ENCODE data around the gene PATJ. TPM values are rescaled to one million over a fixed set of nuclear protein-coding genes. Genes with fewer than 3 reads are reported as not detected.
"Not testable (repeated sequence)": the region's sequence is repeated elsewhere in the genome, so short reads cannot be mapped to it uniquely, and the experiment has no call there.

The PATJ gene
- polyA plus RNA-seq, 2 donors: 17.2 to 28.6 TPM

DNA sequence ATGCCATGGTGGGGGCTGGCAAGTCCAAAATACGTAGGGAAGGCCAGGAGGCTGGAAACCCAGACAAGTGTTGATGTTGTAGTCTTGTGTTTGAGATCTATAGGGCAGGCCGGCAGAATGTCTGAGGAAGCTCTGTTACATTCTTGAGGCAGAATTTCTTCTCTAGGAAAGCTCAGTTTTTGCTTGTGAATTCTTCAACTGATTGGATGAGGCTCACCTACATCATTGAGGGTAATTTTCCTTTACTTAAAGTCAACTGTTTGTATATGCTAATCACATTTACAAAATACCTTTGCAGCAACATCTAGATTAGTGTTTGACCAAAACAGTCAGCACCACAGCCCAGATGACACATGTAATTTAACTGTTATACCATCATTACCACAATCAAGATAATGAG is 37.0 kb downstream of the PATJ start:
- H3K27ac ChIP-seq (ENCODE audit: low read depth in 2 of 2, low read length in 1 of 2): no peak overlapping the region
- no peaks in the 10 kb centered on the region for H3K4me1 ChIP-seq (ENCODE audit: control insufficient read depth in 2 of 2, insufficient read depth in 2 of 2, low read length in 1 of 2)
- no peaks in the 10 kb centered on the region for H3K9me3 ChIP-seq (ENCODE audit: control insufficient read depth in 2 of 2, insufficient read depth in 1 of 2, low read depth in 1 of 2, low read length in 1 of 2)
- WGBS, 2 donors: 87 to 96% methylated on average over 2 of the region's 2 CpGs
- H3K27me3 ChIP-seq (ENCODE audit: control insufficient read depth in 1 of 2, insufficient read depth in 2 of 2, low read length in 2 of 2): no peaks in the 10 kb centered on the region
- peaks cover 0 to 2% of the 10 kb centered on the region in 2 donors for H3K36me3 ChIP-seq (ENCODE audit: control insufficient read depth in 2 of 2, insufficient read depth in 2 of 2, low read length in 1 of 2)
- H3K4me3 ChIP-seq (ENCODE audit: low read depth in 1 of 2, low read length in 2 of 2): no peak overlapping the region

DNA sequence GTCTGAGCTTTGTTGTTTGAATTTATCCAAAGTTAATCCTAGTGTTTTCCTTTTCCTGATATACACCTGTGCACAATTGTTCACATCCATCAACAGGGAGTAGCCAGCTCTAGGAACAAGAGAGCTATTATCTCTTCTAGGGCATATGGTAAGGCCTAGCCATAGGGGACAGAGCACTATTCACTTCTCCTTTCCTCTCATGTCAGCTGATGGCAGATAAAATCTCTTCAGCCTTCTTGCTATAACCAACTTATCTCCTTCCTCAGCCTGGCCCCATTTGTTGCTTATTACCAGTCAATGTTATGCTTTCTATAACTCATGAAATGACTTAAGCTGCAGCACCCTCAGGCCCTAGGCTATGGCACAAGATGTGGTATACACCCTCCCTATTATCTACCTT is 38.9 kb downstream of the PATJ start:
- H3K4me3 ChIP-seq (ENCODE audit: low read depth in 1 of 2, low read length in 2 of 2): no peak overlapping the region
- H3K36me3 ChIP-seq (ENCODE audit: control insufficient read depth in 2 of 2, insufficient read depth in 2 of 2, low read length in 1 of 2): peaks cover 0 to 2% of the 10 kb centered on the region in 2 donors
- H3K27me3 ChIP-seq (ENCODE audit: control insufficient read depth in 1 of 2, insufficient read depth in 2 of 2, low read length in 2 of 2): no peaks in the 10 kb centered on the region
- H3K27ac ChIP-seq (ENCODE audit: low read depth in 2 of 2, low read length in 1 of 2): no peak overlapping the region
- H3K9me3 ChIP-seq (ENCODE audit: control insufficient read depth in 2 of 2, insufficient read depth in 1 of 2, low read depth in 1 of 2, low read length in 1 of 2): no peaks in the 10 kb centered on the region
- no peaks in the 10 kb centered on the region for H3K4me1 ChIP-seq (ENCODE audit: control insufficient read depth in 2 of 2, insufficient read depth in 2 of 2, low read length in 1 of 2)

DNA sequence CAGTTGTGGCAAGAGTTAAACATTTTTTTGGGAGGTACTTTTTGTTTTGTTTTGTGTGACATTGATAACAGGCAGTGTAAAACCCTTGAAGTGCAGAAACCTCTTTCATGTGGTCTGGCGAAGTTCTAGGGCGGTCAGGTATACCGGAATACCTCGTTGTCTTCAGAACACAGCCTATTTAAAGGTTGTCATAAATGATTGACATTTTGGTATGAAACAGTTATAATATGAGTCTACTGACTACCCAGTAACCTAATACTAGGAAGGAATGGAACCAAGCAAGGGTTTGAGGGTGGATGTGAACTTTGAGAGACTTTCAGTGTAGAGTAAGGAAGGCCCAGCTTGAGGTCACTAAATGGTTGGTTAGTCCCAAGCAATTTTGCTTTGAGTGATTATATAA is 40.5 kb downstream of the PATJ start:
- Histone ChIP-seq H3K4me3 (ENCODE audit: low read depth in 1 of 2, low read length in 2 of 2) (no peak overlapping the region), H3K4me1 (ENCODE audit: control insufficient read depth in 2 of 2, insufficient read depth in 2 of 2, low read length in 1 of 2) (no peaks in the 10 kb centered on the region), H3K36me3 (ENCODE audit: control insufficient read depth in 2 of 2, insufficient read depth in 2 of 2, low read length in 1 of 2) (peaks cover 0 to 4% of the 10 kb centered on the region in 2 donors), H3K27me3 (ENCODE audit: control insufficient read depth in 1 of 2, insufficient read depth in 2 of 2, low read length in 2 of 2) (no peaks in the 10 kb centered on the region), H3K9me3 (ENCODE audit: control insufficient read depth in 2 of 2, insufficient read depth in 1 of 2, low read depth in 1 of 2, low read length in 1 of 2) (no peaks in the 10 kb centered on the region), H3K27ac (ENCODE audit: low read depth in 2 of 2, low read length in 1 of 2) (no peak overlapping the region)
- 71 to 83% methylated on average over 4 of the region's 4 CpGs for WGBS, 2 donors

- no peaks in the 10 kb centered on the region for H3K27me3 ChIP-seq (ENCODE audit: control insufficient read depth in 1 of 2, insufficient read depth in 2 of 2, low read length in 2 of 2)
- H3K36me3 ChIP-seq (ENCODE audit: control insufficient read depth in 2 of 2, insufficient read depth in 2 of 2, low read length in 1 of 2): peaks cover 0 to 4% of the 10 kb centered on the region in 2 donors
- no peak overlapping the region for H3K27ac ChIP-seq (ENCODE audit: low read depth in 2 of 2, low read length in 1 of 2)
- no peaks in the 10 kb centered on the region for H3K4me1 ChIP-seq (ENCODE audit: control insufficient read depth in 2 of 2, insufficient read depth in 2 of 2, low read length in 1 of 2)
- no peak overlapping the region for H3K4me3 ChIP-seq (ENCODE audit: low read depth in 1 of 2, low read length in 2 of 2)
- no peaks in the 10 kb centered on the region for H3K9me3 ChIP-seq (ENCODE audit: control insufficient read depth in 2 of 2, insufficient read depth in 1 of 2, low read depth in 1 of 2, low read length in 1 of 2)
- 93 to 100% methylated on average over 2 of the region's 2 CpGs for WGBS, 2 donors
These were observed 42.4 kb downstream of the PATJ start for GRCh38 chr1:61784726-61785125.

DNA sequence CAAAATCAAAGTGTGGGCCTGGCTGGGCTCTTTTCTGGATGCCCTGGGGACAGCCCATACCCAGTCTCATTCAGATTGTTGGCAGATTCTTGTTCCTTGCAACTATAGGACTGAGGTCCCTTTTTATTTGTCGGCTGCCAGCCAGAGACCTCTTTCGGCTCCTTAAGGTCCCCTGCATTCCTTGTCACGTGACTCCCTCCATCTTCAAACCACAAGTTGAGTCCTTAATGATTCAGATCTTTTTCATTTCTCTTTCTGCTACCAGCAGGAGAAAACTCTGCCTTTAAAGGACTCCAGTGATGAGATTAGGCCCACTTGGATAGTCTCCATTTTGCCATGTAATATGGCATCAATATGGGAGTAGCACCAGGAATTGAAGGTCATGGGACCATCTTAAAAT is 48.6 kb downstream of the PATJ start:
- Histone ChIP-seq H3K4me3 (ENCODE audit: low read depth in 1 of 2, low read length in 2 of 2) (no peak overlapping the region), H3K9me3 (ENCODE audit: control insufficient read depth in 2 of 2, insufficient read depth in 1 of 2, low read depth in 1 of 2, low read length in 1 of 2) (no peaks in the 10 kb centered on the region), H3K36me3 (ENCODE audit: control insufficient read depth in 2 of 2, insufficient read depth in 2 of 2, low read length in 1 of 2) (peaks cover 0 to 4% of the 10 kb centered on the region in 2 donors), H3K4me1 (ENCODE audit: control insufficient read depth in 2 of 2, insufficient read depth in 2 of 2, low read length in 1 of 2) (no peaks in the 10 kb centered on the region), H3K27ac (ENCODE audit: low read depth in 2 of 2, low read length in 1 of 2) (no peak overlapping the region), H3K27me3 (ENCODE audit: control insufficient read depth in 1 of 2, insufficient read depth in 2 of 2, low read length in 2 of 2) (no peaks in the 10 kb centered on the region)
- 92 to 95% methylated on average over 3 of the region's 3 CpGs for WGBS, 2 donors

DNA sequence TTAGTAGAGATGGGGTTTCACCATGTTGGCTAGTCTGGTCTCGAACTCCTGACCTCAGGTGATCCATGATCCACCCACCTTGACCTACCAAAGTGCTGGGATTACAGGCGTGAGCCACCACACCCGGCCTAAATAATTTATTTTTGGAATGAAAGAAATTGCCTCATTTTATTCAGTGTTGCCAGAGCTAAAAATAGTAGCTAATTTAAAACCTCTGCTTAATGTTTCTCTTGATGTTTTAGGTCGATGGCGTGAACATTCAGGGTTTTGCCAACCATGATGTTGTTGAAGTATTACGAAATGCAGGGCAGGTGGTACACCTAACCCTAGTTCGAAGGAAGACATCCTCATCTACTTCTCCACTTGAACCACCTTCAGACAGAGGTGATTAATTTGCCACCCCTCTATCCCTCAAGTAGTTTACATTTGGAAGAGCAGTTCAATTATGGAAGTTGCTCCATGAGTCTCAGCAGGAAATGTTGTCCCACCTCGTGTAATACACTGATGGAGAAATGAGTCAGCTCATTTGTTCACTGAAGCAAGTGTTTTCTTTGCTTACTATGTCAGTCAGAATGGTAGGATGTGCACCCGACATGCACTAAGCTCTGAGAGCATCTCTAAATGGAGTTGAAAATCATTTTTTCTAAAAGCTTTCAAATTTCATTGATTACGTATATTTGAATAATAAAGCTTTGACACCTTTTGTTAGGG is 54.9 kb downstream of the PATJ start:
- Histone ChIP-seq H3K36me3 (ENCODE audit: control insufficient read depth in 2 of 2, insufficient read depth in 2 of 2, low read length in 1 of 2) (peaks cover 7 to 9% of the 10 kb centered on the region in 2 donors), H3K27me3 (ENCODE audit: control insufficient read depth in 1 of 2, insufficient read depth in 2 of 2, low read length in 2 of 2) (no peaks in the 10 kb centered on the region), H3K4me3 (ENCODE audit: low read depth in 1 of 2, low read length in 2 of 2) (no peak overlapping the region), H3K4me1 (ENCODE audit: control insufficient read depth in 2 of 2, insufficient read depth in 2 of 2, low read length in 1 of 2) (no peaks in the 10 kb centered on the region), H3K27ac (ENCODE audit: low read depth in 2 of 2, low read length in 1 of 2) (no peak overlapping the region), H3K9me3 (ENCODE audit: control insufficient read depth in 2 of 2, insufficient read depth in 1 of 2, low read depth in 1 of 2, low read length in 1 of 2) (no peaks in the 10 kb centered on the region)
- 81 to 86% methylated on average over 10 of the region's 10 CpGs for WGBS, 2 donors

DNA sequence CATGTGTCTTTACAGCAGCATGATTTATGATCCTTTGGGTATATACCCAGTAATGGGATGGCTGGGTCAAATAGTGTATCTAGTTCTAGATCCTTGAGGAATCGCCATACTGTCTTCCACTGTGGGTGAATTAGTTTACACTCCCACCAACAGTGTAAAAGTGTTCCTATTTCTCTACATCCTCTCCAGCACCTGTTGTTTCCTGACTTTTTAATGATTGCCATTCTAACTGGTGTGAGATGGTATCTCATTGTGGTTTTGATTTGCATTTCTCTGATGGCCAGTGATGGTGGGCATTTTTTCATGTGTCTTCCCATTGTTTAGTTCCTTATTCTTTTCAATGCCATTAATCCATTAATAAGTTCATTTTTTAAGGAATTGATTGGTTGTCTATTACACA is 58.8 kb downstream of the PATJ start:
- H3K27me3 ChIP-seq (ENCODE audit: control insufficient read depth in 1 of 2, insufficient read depth in 2 of 2, low read length in 2 of 2); H3K4me1 ChIP-seq (ENCODE audit: control insufficient read depth in 2 of 2, insufficient read depth in 2 of 2, low read length in 1 of 2); H3K36me3 ChIP-seq (ENCODE audit: control insufficient read depth in 2 of 2, insufficient read depth in 2 of 2, low read length in 1 of 2); H3K27ac ChIP-seq (ENCODE audit: low read depth in 2 of 2, low read length in 1 of 2); H3K4me3 ChIP-seq (ENCODE audit: low read depth in 1 of 2, low read length in 2 of 2); H3K9me3 ChIP-seq (ENCODE audit: control insufficient read depth in 2 of 2, insufficient read depth in 1 of 2, low read depth in 1 of 2, low read length in 1 of 2): not testable (repeated sequence)
- WGBS, 2 donors: 89 to 100% methylated on average over 1 of the region's 1 CpG

GRCh38 chr1:61807606-61808140 is 65.4 kb downstream of the PATJ start:
- no peaks in the 10 kb centered on the region for H3K27me3 ChIP-seq (ENCODE audit: control insufficient read depth in 1 of 2, insufficient read depth in 2 of 2, low read length in 2 of 2)
- no peak overlapping the region for H3K4me3 ChIP-seq (ENCODE audit: low read depth in 1 of 2, low read length in 2 of 2)
- 78 to 84% methylated on average over 4 of the region's 4 CpGs for WGBS, 2 donors
- no peak overlapping the region for H3K27ac ChIP-seq (ENCODE audit: low read depth in 2 of 2, low read length in 1 of 2)
- peaks cover 0 to 4% of the 10 kb centered on the region in 2 donors for H3K36me3 ChIP-seq (ENCODE audit: control insufficient read depth in 2 of 2, insufficient read depth in 2 of 2, low read length in 1 of 2)
- no peaks in the 10 kb centered on the region for H3K9me3 ChIP-seq (ENCODE audit: control insufficient read depth in 2 of 2, insufficient read depth in 1 of 2, low read depth in 1 of 2, low read length in 1 of 2)
- no peaks in the 10 kb centered on the region for H3K4me1 ChIP-seq (ENCODE audit: control insufficient read depth in 2 of 2, insufficient read depth in 2 of 2, low read length in 1 of 2)

DNA sequence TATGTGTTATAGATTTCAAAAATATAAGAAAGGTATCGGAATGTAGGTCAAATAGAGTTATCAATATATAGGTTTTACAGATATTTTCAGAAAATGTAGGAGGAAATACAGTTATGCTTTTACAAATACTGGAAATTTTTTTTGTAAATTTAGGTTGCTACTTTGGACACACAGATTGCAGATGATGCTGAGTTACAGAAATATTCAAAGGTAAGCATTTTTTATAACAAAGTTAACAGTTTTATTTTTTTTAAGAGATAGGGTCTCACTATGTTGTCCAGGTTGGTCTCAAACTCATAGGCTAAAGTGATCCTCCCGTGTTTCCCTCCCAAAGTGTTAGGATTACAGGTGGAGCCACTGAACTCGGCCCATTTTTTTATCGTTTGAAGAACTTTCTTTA is 66.0 kb downstream of the PATJ start:
- no peaks in the 10 kb centered on the region for H3K27me3 ChIP-seq (ENCODE audit: control insufficient read depth in 1 of 2, insufficient read depth in 2 of 2, low read length in 2 of 2)
- H3K27ac ChIP-seq (ENCODE audit: low read depth in 2 of 2, low read length in 1 of 2): no peak overlapping the region
- no peak overlapping the region for H3K4me3 ChIP-seq (ENCODE audit: low read depth in 1 of 2, low read length in 2 of 2)
- peaks cover 0 to 3% of the 10 kb centered on the region in 2 donors for H3K36me3 ChIP-seq (ENCODE audit: control insufficient read depth in 2 of 2, insufficient read depth in 2 of 2, low read length in 1 of 2)
- 93 to 95% methylated on average over 4 of the region's 4 CpGs for WGBS, 2 donors
- no peaks in the 10 kb centered on the region for H3K9me3 ChIP-seq (ENCODE audit: control insufficient read depth in 2 of 2, insufficient read depth in 1 of 2, low read depth in 1 of 2, low read length in 1 of 2)
- no peaks in the 10 kb centered on the region for H3K4me1 ChIP-seq (ENCODE audit: control insufficient read depth in 2 of 2, insufficient read depth in 2 of 2, low read length in 1 of 2)

GRCh38 chr1:61808968-61809367 is 66.7 kb downstream of the PATJ start:
- H3K4me3 ChIP-seq (ENCODE audit: low read depth in 1 of 2, low read length in 2 of 2): no peak overlapping the region
- no peak overlapping the region for H3K27ac ChIP-seq (ENCODE audit: low read depth in 2 of 2, low read length in 1 of 2)
- H3K27me3 ChIP-seq (ENCODE audit: control insufficient read depth in 1 of 2, insufficient read depth in 2 of 2, low read length in 2 of 2): no peaks in the 10 kb centered on the region
- 55 to 59% methylated on average over 4 of the region's 4 CpGs for WGBS, 2 donors
- peaks cover 0 to 3% of the 10 kb centered on the region in 2 donors for H3K36me3 ChIP-seq (ENCODE audit: control insufficient read depth in 2 of 2, insufficient read depth in 2 of 2, low read length in 1 of 2)
- no peaks in the 10 kb centered on the region for H3K9me3 ChIP-seq (ENCODE audit: control insufficient read depth in 2 of 2, insufficient read depth in 1 of 2, low read depth in 1 of 2, low read length in 1 of 2)
- no peaks in the 10 kb centered on the region for H3K4me1 ChIP-seq (ENCODE audit: control insufficient read depth in 2 of 2, insufficient read depth in 2 of 2, low read length in 1 of 2)
